AG04449 (cell line): ENCODE measurements around the gene MARCHF7.

Experiments
- CTCF ChIA-PET: fragments of 350-600 bp; formaldehyde crosslinking; extraction: SDS; loops from one replicate; lab custom pipeline; 2021; ENCODE audit warnings: antibody characterized with exemption; lab: Yijun Ruan, JAX
- POLR2A ChIA-PET: fragments of 400-600, 350-600 bp; formaldehyde crosslinking; extraction: SDS; loops from one replicate; lab custom pipeline; 2020; ENCODE audit warnings: antibody characterized with exemption, inconsistent platforms; lab: Yijun Ruan, JAX
- DNase-seq: peaks from one replicate; pipeline ENCODE4 v3.0.0-alpha.2; 2010; ENCODE audit warnings: low read depth, low spot score
- H3K4me3 ChIP-seq: 2 replicates; pipeline ENCODE4 v1.5.1; 2011; ENCODE audit warnings: low read depth, mild to moderate bottlenecking, control low read depth, low read length
- TF ChIP-seq, protein P1 (sequence below): IDR thresholded peaks from one replicate; pipeline ENCODE4 v1.5.1; 2011; ENCODE audit warnings: mild to moderate bottlenecking, moderate library complexity, low read length, control low read depth, inconsistent platforms; ENCODE audit not compliant: insufficient read depth; ENCODE audit errors: missing control alignments

Gene MARCHF7

DNA sequence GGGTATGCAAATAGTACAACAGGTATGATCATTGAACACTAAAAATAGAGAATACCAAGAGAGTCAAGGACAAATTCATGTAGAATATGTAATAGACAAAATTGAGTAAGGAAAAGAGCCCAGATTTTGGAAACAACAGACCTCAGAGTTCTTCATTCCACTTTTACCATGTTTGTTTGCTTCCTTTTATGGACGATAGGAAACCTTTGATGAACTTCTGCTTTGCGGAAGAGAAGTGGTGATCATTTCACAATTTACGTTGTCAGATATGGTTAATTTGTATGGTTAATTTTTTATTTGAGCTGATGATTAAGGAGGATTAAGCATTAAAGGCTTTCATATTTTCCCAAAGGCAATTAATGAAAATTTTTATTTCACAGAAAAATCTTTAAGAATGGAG, 16.3 kb downstream of the MARCHF7 start:
- no peak overlapping the region for H3K4me3 ChIP-seq
- ChIA-PET POLR2A (no interaction called here), CTCF (interaction anchor here (2.2 kb wide), 1 partner anchor 11 kb away, joined by 6 read pairs; no protein-coding TSS in a partner anchor)
- DNase-seq, result no peak
- TF ChIP-seq, protein P1, sequence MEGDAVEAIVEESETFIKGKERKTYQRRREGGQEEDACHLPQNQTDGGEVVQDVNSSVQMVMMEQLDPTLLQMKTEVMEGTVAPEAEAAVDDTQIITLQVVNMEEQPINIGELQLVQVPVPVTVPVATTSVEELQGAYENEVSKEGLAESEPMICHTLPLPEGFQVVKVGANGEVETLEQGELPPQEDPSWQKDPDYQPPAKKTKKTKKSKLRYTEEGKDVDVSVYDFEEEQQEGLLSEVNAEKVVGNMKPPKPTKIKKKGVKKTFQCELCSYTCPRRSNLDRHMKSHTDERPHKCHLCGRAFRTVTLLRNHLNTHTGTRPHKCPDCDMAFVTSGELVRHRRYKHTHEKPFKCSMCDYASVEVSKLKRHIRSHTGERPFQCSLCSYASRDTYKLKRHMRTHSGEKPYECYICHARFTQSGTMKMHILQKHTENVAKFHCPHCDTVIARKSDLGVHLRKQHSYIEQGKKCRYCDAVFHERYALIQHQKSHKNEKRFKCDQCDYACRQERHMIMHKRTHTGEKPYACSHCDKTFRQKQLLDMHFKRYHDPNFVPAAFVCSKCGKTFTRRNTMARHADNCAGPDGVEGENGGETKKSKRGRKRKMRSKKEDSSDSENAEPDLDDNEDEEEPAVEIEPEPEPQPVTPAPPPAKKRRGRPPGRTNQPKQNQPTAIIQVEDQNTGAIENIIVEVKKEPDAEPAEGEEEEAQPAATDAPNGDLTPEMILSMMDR, result no peak

DNA sequence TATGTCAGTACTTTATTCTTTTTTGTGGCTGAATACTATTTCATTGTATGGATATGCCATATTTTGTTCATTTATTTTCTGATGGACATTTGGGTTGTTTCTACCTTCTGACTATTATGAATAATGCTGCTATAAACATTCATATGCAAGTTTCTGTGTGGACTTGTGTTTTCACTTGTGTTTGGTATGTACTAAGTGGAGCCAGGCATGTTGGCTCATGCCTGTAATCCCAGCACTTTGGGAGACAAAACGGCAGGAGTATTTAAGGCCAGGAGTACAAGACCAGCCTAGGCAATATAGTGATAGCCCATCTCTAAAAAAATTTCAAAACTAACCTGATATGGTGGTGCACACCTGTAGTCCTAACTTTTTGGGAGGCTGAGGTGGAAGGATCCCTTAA, 23.3 kb downstream of the MARCHF7 start:
- DNase-seq, result no peak
- H3K4me3 ChIP-seq, result no peak overlapping the region
- TF ChIP-seq, protein P1, result no peak
- POLR2A ChIA-PET, result no interaction called here
- CTCF ChIA-PET, result no interaction called here

GRCh38 chr2:159736048-159736447, 23.7 kb downstream of the MARCHF7 start:
- no peak for DNase-seq
- ChIA-PET CTCF (no interaction called here), POLR2A (no interaction called here)
- TF ChIP-seq, protein P1, result no peak
- H3K4me3 ChIP-seq, result no peak overlapping the region

- DNase-seq, result no peak
- CTCF ChIA-PET, result interaction anchor here (1.2 kb wide), 1 partner anchor 10 kb away, joined by 4 read pairs; no protein-coding TSS in a partner anchor
- TF ChIP-seq, protein P1, result no peak
- H3K4me3 ChIP-seq, result no peak overlapping the region
- POLR2A ChIA-PET, result no interaction called here
These were observed 25.1 kb downstream of the MARCHF7 start for GRCh38 chr2:159737292-159737916.

DNA sequence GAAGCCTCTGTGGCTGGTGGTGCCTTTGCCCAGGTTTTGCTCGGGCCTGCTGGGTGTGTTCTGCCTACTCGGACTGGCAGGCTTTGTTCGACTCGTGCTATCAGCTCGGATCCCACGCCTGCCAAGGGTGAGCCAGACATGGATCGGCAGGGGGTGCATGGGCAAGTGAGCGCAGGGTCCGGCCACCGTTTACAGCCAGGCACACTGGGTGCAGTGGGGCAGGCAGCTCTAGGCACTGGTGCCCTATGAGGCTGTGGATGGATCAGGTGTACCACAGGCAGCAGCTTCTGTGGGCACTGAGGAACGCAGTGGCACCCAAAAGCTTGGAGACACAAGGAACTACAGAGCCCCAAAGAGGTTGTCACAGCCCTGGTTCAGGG, 25.6 kb downstream of the MARCHF7 start:
- CTCF ChIA-PET, result interaction anchor here (1.2 kb wide), 1 partner anchor 10 kb away, joined by 4 read pairs; no protein-coding TSS in a partner anchor
- POLR2A ChIA-PET, result interaction anchor here (0.6 kb wide), 1 partner anchor 10 kb away, joined by 3 read pairs; no protein-coding TSS in a partner anchor
- TF ChIP-seq, protein P1, result no peak
- no peak for DNase-seq
- no peak overlapping the region for H3K4me3 ChIP-seq

GRCh38 chr2:159738509-159739390, 26.4 kb downstream of the MARCHF7 start:
- H3K4me3 ChIP-seq, result no peak overlapping the region
- DNase-seq, result no peak
- ChIA-PET POLR2A (interaction anchor here (0.6 kb wide), 1 partner anchor 9 kb away, joined by 3 read pairs; no protein-coding TSS in a partner anchor), CTCF (interaction anchor here (1.2 kb wide), 1 partner anchor 9 kb away, joined by 4 read pairs; no protein-coding TSS in a partner anchor)
- TF ChIP-seq, protein P1, result no peak
